ENCODE data around the gene TEKT3.

Gene TEKT3

DNA sequence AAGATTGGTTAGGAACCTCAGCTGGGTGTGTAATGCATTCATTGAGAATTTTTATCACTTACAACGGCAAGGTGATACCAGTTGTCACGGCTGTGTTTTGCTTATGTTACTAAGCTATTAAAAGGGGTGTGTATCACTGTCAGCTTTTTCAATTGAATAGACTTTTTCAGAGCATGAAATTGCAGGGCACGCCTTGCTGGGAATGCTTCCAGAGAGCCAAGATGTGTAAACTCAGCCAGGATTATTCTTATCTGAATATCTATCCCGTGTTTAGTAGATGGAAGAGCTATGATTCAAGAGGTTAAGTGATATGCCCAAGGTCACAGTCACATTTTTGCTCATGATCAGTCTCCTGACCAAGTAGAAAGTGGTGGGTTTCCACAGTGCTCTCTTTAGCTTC lies 6.6 kb upstream of the TEKT3 start:
- no peak for FAIRE-seq

DNA sequence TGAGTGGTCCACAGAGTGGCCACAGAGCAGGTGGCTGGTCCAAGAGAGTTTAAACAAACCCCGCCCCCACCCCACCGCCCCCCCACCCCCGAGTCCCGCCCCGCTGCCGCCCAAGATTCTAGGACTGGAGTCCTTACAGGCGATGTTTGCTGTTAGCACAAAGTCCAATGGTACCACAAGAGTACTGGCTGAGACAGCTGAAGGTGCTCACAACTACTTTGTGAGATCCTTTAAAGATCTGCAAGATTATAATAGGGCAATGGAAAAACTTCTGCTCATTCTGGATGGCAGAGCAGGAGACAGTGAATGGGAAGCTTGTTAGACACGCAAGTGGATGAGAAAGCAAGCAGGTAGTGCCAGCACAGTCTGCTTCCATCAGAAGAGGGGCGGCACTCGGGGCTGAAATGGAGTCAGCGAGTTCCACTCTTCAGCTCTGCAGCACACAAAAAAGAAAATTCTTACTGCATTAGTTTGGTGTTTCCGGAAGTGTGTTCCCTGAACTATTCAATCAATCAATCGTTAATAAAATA lies 4.7 kb upstream of the TEKT3 start:
- no peak for FAIRE-seq

DNA sequence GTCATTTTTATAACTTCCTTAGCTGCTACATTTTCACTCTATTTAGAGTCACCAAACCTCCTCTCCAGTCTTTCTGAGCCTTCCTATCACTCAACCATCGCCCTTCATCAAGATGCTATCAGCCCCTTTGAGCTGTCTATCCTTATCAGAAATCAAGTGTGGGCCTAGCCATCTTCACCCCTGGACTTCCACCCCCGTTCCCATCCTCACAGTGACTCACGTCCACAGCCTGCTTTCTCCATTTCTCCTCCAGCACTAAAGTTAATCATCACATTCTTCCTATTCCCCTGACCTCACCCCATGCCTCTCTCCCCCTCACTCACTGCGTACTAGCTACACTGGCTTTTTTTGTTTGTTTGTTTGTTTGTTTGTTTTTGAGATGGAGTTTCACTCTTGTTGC lies 2.4 kb upstream of the TEKT3 start:
- no peak for FAIRE-seq

DNA sequence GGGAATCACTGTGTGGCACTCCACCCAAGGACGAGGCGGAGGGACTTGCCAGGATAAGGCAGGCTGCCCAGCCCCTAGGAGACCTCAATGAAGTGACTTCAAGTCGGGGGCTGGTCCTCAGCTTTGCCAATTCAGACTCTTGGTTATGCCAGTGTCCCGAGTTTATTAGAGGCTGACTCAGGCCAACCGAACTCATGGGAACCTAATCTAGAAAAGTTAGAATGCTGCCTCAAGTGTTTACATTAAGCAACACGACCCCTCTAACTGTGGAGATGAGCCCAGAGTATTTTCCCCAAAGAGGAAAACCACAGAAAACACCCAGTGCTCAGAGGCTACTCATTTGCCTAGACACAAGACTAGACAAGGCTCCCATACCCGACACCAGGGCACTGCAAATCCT lies 1.1 kb upstream of the TEKT3 start:
- no peak for FAIRE-seq

DNA sequence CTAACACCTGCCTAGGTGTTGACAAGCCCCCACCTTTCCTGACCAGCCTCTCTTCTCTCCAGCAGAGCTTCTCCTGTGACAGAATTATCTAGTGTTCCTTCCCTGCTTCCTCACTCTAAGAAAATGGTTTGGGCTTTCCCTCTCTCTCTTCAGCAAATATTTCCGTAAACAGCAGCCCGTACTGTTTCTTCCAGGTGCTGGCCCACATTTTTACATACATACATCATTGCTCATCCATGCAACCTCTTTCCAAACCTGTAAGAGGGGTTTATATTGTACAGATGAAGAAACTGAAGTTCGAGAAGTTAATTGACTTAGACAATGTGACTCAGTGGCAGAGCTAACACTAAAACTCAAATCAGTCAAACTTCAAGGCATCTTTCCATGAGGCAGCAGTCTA lies 569 bp upstream of the TEKT3 start:
- FAIRE-seq = no peak

DNA sequence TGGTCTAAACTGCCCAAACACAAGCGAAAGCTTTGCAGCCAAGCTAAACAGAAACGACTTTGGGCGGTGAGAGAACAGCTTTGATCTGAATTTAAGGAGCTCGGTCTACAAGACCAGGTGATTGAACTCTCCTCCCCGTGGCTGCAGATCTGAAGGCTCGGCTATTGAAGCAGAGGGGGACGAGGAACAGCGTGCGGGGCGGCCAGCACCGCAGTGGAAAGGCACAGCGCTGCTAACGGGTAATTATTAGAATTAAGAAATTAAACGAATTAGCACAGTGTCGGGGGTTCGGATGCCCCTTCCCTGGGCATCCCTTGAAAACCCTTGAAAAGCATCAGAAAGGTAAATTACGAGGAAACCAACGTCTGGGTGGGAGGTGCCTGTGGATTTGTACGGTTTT lies 431 bp downstream of the TEKT3 start:
- FAIRE-seq = no peak

DNA sequence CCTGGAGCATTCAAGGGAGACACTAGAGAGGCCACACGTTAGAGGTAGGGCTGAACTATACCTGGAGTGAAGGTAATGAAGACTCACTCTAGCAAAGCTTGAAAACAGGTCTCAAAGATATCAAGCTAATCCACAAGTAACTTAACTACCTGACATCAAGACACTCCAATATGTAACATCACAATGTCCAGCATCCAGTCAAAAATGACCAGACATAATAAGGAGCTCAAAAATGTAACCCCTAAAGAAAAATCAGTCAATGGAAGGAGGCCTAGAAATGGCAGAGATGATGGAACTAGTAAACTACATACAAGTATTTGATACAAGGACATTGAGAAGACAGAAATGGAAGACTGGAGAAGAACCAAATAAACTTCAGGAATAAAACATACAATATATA lies 6.0 kb downstream of the TEKT3 start:
- FAIRE-seq = no peak

DNA sequence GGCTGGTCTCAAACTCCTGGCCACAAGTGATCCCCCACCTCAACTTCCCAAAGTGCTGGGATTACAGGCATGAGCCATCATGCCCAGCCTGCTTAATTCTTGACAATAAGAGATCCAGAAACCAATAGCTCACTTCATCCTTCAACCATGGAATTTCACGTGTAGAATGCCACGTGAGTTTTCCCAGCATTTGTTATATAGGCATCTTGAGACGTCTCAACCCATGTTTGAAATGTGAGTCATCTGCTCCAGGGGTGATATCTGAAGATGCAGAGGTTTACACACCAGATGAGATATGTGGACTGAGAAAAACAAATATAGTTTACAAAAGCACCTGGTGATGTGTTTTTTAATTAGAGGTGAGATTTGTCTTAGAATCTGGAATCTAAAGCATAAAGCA lies 7.1 kb downstream of the TEKT3 start:
- no peak for FAIRE-seq

DNA sequence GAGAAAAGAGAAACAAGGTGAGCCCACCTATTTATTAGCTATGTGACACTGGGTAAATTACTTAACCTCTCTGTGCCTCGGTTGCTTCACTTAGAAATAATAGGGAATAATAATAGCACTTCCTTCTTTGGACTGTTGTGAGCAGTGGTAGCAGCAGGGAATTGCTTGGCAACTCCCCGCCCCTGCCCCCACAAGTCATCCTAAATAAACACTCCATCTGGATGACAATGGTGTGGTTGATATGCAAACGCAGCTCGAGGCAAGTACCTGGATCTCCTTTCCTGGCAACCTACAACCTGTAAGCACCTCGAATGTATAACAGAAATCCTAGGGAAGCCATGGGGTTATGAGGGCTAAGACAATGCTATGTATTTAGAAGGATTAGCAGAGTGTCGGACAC lies 9.1 kb downstream of the TEKT3 start:
- FAIRE-seq = no peak

DNA sequence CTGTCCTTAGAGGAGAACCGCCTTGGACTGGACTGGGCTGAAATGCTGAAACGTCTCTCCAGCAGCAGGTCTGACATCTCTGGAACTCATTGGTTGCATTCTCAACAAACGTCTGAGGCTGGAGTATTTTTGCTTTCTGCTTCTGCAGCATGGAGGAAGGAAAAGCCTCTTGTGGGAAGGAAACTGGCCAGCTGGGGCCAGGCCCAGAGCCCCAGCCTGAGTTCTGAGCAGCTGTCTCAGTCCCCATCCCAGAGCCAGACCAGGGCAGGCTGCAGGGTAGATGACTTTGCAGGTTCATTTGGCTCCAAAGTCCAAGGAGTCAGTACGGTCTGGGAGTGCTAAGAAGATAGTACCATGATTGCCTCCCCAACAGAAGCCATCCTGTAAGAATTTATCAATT lies 18.3 kb downstream of the TEKT3 start:
- no peak for FAIRE-seq

DNA sequence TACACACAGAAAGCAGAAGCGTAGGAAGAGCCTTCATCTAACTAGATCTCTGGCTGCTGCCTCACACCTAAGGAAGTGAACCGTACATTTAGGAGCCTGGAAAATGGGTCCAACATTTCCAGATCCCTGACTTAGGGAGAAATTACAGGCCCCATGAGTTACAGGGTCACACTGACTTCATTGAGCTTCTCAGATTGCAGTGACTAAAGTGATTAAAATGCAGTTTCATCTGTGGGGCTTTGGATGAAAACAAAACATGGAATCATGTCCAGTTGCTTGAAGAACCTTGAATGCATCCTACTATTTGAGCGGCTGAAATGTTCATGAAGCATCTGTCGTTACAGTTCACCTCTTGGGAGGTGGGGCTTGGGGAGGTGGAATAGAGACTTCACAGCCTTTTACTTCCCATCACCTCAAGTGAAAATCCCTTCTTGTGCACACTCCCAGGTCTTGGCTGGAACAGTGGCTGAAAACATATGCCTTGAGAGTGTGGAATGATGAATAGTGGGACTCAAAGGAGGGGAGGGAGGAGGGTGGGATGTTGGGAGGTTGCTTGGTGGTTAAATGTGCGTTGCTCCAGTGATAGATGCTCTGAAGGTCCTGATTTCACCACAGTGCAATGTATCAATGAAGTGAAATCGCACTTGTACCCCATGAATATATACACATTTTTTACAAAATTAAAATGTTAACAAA lies 19.7 kb downstream of the TEKT3 start:
- FAIRE-seq = no peak

DNA sequence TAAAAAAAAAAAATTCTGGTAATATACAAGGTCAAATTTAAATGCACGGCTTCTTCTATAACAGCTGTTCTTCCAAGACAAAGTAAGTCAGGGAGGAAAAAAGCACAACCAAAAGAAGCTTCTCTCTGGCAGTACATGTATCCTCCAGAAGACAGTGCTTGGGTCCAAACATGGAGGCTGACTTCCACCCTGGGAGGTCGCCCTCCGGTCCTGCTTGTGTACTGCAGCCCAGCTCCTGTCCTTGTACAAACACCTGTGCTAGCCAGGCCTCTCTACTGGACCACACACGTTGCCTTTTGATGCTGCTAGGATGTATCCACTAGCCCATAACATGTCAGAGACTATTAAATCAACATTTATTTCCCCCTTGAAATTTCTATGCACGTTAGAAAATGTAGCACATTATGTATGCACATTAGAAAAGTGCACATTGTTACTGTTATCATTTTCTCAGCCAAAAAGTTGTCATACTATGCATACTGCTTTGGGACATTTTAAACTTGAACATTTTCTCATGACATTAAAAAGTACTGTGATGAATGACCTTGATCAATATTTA lies 21.9 kb downstream of the TEKT3 start:
- peak; percentile 51 for FAIRE-seq

DNA sequence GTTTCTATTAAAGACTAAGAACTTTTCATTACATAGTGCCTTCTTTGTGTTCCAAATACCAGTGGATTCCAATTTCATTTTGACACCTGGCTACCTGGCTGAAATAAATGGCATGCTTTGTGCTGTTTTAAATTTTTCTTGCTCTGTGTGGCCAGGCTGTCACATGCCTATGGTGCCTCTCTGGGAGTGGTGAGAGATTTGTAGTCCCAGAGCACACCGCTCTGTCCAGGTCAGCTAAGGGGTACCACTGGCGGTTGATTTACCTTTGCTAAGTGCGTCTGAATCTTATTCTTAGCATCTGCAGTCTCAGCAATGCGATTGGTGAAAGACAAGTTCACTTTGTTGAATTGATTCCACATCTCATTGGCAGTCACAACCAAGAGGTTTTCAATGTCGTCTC lies 29.4 kb downstream of the TEKT3 start:
- FAIRE-seq = no peak

DNA sequence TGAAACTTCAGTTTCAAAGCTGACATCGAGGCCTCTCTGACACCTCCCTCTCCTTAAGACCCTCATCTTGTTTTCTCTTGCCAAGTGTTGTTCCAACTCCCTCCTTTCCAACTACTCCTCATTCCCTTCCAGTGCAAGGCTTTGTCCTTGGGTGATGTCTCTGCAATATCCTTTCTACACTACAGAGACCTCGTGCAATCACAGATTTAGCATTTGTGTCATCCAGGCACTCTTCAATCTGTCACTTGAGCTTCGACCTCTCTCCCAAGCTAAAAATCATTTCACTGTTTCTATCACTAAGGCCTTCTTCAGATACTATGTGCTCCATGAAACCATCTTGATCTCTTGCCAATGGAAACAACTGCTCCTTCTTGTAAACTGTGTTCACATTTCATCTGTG lies 31.6 kb downstream of the TEKT3 start:
- no peak for FAIRE-seq

DNA sequence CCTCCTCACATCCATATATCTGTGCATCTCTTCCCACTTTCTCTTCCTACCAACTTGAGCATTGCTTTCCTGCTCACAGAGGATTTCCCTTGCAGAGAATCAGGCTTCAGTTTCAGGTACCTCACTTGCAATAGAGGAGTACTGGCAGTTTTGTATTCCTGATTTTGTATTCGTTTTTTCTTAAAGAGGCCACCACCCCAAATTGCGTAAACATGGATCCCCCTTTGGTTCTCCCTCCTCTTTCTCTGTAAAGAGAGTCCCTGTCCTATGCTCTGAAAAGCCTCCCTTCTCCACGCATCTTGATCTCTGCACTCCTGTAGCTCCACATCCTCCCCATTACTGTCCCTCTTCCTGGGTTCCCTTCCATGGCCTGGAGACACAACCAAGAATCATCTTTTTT lies 32.2 kb downstream of the TEKT3 start:
- FAIRE-seq = no peak

DNA sequence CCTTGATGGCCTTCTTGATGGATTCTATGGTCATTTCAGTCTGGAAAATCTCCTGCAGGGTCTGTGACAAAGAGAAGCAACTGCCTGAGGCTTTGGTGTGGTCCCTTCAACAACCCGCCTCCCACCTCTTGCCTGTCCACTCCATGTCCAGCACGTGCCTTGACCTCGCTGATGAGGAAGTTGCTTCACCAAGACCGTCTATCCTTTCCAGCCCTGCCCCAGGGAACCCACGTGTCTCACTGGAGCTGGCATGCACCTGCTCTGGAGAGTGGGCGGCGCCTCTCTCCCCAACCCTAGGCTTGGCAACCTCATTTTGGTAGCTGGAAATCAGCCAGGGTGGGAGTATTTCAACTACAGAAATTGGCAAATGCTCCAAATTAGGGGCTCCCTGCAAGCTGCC lies 32.6 kb downstream of the TEKT3 start:
- no peak for FAIRE-seq

DNA sequence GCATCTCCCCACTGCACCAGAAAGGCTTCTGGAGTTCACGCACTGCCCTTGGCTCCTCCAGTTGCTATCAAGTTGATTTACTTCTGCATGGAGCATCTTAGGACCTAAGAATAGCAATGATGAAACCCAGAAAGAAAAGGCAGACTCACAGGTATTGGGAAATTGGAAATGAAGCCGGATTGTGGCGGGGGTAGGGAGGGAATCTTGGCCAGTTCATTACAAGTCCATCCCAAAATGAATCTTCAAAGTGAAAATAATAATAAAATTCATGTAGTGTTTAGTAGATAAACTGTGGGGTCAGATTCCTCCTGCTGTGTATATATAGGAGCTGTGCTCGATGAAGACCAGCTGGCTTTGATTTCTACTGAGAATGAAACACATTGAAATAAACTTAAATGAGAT lies 33.7 kb downstream of the TEKT3 start:
- peak; percentile 50 for FAIRE-seq

DNA sequence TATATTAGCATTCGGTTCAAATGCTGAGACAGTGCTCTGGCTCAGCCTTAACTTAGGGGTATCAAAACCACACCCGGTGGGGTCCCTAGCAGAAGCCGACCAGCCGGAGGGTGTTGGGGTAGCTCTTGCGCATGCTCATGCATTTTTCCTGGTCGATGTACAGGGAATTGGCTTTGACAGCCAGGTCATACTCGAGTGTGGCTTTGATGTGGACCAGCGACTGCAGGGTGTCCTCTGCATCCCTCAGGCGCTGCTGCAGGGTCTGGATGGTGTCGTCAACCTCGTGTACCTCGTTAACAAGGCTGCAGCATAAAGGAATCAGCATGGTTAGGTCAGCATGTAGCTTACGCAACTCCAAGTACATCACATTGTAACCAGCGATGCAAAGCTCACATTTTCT lies 37.5 kb downstream of the TEKT3 start:
- FAIRE-seq = no peak

DNA sequence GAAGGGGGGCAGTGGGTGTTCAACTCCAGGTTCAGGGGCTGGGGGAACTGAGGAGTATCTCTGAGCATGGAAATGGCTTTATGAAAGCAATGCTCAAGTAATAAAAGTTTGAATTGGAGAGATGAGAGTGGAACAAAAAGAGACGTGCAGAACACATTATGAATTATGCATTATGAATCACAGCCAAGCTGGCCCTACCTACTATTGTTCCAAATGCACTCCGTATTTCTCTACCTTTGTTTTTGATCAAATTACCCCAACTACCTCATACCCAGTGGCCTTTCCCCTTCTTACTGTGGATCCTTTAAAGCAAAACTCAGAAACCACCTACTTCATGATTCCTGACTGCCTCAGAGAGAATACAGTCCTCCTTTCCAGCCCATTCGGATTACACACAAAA lies 38.1 kb downstream of the TEKT3 start:
- FAIRE-seq = no peak

DNA sequence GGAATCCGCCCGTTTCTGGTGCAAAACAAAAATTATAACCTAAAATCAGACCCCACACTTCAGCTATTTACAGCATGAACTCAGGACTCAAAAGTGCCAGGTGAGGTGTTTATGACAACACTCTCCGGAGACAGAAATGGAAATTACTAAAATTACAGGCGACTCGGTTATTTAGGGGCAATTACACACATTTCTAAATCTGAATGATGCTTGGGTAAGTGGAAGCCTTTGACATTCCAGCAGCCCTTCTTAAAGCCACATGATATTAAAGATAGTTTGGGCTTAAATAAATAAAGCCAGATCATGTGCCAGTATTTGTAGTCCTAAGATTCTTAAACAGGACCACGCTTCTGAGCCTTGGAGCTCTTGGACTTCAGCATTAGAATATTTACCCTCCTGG lies 39.6 kb downstream of the TEKT3 start:
- FAIRE-seq = no peak

DNA sequence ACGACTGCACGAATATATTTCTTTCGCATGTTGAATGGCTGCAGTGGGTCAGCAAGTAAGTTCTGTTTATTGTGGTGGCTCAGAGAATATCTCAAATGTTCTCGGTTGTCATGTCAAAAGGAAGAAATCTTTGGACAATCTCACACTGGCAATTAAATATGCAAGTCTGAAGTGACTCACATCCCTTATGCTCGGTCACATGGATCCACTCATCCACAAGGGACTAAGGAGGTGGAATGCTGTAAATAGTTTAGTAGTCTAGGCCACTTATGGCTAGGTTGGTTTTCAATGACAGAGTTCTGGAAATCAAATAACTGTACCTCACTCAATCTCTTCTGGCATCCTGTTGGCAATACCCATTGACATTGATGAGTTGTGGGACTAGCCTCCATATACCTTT lies 43.2 kb downstream of the TEKT3 start:
- no peak for FAIRE-seq

DNA sequence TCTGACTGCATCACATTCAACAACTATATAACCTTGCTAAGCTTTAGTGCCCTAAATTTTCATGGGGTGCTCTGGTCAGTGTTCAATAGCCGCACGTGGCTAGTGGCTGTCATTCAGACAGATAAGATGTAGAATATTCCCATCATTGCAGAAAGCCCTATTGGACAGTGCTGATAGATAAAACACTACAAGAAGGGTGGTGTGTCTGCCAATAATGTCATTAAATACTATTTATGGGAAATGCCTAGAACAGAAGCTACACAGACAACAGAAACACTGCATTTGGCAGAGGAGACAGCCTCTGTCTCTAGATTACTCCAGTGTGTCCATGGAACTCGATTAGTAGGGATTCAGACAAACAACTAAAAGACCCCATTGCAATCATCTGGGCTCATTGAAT lies 47.8 kb downstream of the TEKT3 start:
- FAIRE-seq = no peak

DNA sequence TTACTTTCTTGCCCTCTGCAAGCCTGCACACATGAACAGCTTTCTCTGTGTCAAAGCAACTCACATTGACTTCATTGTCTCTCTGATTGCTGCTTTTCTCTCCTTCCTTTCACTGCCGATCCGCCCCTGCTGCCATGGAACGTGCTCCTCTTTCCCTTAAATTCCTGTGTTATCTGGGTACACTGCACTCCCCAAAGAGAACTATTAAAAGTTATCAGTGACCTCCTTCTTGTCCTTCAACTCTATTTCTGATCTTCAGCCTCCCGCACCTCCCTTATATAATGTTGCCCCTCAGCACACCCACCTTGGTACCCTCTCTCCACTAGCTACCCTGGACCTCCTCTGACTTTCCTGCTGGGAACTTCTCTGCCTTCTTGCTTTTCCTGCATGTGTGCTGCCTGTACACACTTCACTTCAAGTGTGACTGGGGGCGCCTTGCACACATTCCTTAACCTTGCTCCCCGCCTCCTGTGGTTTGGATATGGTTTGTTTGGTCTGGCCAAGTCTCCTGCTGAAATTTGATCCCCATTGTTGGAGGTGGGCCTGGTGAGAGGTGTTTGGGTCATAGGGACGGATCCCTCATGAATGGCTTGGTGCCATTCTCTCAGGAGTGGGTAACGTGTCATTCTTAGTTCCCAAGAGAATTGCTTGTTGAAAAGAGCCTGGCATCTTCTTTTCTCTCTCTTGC lies 49.6 kb downstream of the TEKT3 start:
- no peak for FAIRE-seq

DNA sequence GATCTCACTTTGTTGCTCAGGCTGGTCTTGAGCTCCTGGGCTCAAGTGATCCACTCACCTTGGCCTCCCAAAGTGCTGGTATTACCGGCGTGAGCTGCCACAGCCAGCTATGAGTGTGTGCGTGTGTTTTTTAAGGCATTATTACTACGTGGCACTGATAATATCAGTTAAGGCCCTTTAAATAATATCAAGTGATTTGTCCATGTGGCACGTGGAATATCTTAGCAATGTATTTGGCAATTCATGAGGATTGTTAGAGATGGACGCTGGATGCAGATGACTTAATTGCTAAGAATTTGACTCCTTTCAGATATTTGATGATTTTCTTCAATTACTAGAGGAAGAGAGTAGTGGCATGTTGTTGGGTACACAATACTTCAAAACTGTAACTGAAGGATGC lies 50.8 kb downstream of the TEKT3 start:
- FAIRE-seq = no peak

All from endometrium (tissue), 2 donors.